Measurements from ENCODE around the gene ENAM.

Gene ENAM

DNA sequence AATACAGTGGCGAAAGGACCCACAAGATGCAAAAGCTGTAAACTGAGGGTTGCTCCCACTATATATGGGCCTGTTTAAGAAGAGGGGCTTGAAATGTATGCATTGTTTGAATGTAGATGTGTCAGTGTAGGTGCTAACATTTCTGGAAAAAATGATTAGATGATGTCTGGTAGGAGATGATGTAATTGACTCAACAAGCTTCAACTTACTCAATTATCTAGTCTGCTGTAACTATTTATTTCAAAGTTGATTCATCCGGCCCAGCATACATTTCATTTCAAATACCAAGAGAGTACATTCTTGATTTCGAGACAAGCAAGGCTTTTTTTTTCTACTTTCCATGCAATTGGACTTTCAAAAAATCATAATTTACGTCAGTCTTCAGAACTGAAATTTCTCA lies 9.3 kb upstream of the ENAM start:
- TF ChIP-seq, protein P1, sequence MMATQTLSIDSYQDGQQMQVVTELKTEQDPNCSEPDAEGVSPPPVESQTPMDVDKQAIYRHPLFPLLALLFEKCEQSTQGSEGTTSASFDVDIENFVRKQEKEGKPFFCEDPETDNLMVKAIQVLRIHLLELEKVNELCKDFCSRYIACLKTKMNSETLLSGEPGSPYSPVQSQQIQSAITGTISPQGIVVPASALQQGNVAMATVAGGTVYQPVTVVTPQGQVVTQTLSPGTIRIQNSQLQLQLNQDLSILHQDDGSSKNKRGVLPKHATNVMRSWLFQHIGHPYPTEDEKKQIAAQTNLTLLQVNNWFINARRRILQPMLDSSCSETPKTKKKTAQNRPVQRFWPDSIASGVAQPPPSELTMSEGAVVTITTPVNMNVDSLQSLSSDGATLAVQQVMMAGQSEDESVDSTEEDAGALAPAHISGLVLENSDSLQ (IDR thresholded peaks at IDR 0.05) = no peak
- TF ChIP-seq BHLHE40 (IDR thresholded peaks at IDR 0.05; ENCODE audit: borderline replicate concordance) (no peak), TARDBP (IDR thresholded peaks at IDR 0.05) (no peak), ZNF384 (IDR thresholded peaks at IDR 0.05) (no peak), NFRKB (IDR thresholded peaks at IDR 0.05) (no peak), ARNT (IDR thresholded peaks at IDR 0.05) (no peak), LEF1 (IDR thresholded peaks at IDR 0.05; ENCODE audit: borderline replicate concordance) (no peak), FOXK2 (IDR thresholded peaks at IDR 0.05) (no peak), HDGF (IDR thresholded peaks at IDR 0.05; ENCODE audit: borderline replicate concordance) (no peak), FOXM1 (IDR thresholded peaks at IDR 0.05; ENCODE audit: borderline replicate concordance) (no peak)
- CTCF ChIA-PET = no interaction called here
- POLR2A ChIA-PET = no interaction called here
- DNase-seq (ENCODE audit: extremely low spot score) = no peak

DNA sequence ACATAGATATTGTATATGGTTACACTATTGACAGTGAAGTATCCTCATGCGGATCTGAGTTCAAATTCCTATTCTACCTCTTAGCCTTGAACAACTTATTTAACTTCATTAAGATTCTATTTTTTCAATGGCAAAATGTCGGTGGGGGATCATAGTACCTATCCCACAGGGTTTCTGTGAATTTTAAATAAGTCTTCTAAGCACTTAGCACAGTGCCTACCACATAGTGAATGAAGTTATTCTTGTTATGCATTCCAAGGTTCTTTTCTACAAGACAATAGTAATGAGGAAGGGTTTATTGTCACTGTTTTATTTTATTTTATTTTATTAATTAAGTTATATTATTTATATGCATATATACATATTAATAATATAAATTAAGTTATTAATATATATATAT lies 8.8 kb upstream of the ENAM start:
- DNase-seq (ENCODE audit: extremely low spot score) = no peak
- TF ChIP-seq BHLHE40 (IDR thresholded peaks at IDR 0.05; ENCODE audit: borderline replicate concordance) (no peak), SUZ12 (IDR thresholded peaks at IDR 0.05) (no peak), ZNF384 (IDR thresholded peaks at IDR 0.05) (no peak), CTBP1 (IDR thresholded peaks at IDR 0.05; ENCODE audit: borderline replicate concordance) (no peak), NFRKB (IDR thresholded peaks at IDR 0.05) (no peak), FOXA1 (IDR thresholded peaks at IDR 0.05) (no peak), SP1 (IDR thresholded peaks at IDR 0.05) (no peak), HDGF (IDR thresholded peaks at IDR 0.05; ENCODE audit: borderline replicate concordance) (no peak), LEF1 (IDR thresholded peaks at IDR 0.05; ENCODE audit: borderline replicate concordance) (no peak), ARNT (IDR thresholded peaks at IDR 0.05) (no peak), ELF4 (IDR thresholded peaks at IDR 0.05) (no peak), FOXM1 (IDR thresholded peaks at IDR 0.05; ENCODE audit: borderline replicate concordance) (no peak), FOXK2 (IDR thresholded peaks at IDR 0.05) (no peak), L3MBTL2 (conservative IDR thresholded peaks at IDR 0.05) (no peak), TARDBP (IDR thresholded peaks at IDR 0.05) (no peak)
- TF ChIP-seq, protein P1 (IDR thresholded peaks at IDR 0.05) = no peak
- ChIA-PET POLR2A (no interaction called here), CTCF (no interaction called here)

DNA sequence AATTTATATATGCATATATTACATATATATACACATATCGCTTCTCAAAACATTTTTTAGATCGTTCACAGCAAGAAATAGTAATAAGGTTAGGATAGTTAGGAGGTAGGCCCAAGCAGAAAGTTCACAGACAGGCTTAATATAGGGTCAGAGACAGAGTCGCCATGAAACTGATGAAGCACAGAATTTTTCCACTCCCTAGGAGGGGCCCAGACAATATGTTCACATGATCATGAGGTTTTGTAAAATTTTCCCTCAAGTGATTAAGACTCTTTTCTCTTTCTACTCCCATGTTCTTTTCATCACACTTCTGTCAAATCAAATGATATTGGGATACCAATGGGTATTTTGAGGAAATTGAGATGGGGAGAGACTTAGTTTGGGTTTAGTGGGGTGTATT lies 5.2 kb upstream of the ENAM start:
- no peak for TF ChIP-seq FOXK2 (IDR thresholded peaks at IDR 0.05)
- no peak for TF ChIP-seq ZNF384 (IDR thresholded peaks at IDR 0.05)
- no peak for TF ChIP-seq SP1 (IDR thresholded peaks at IDR 0.05)
- no peak for TF ChIP-seq NFRKB (IDR thresholded peaks at IDR 0.05)
- no peak for TF ChIP-seq ELF4 (IDR thresholded peaks at IDR 0.05)
- TF ChIP-seq LEF1 (IDR thresholded peaks at IDR 0.05; ENCODE audit: borderline replicate concordance) = no peak
- POLR2A ChIA-PET = no interaction called here
- CTCF ChIA-PET = interaction anchor here (0.7 kb wide), 1 partner anchor 22 kb away, joined by 3 read pairs; no protein-coding TSS in a partner anchor
- DNase-seq (ENCODE audit: extremely low spot score) = no peak

DNA sequence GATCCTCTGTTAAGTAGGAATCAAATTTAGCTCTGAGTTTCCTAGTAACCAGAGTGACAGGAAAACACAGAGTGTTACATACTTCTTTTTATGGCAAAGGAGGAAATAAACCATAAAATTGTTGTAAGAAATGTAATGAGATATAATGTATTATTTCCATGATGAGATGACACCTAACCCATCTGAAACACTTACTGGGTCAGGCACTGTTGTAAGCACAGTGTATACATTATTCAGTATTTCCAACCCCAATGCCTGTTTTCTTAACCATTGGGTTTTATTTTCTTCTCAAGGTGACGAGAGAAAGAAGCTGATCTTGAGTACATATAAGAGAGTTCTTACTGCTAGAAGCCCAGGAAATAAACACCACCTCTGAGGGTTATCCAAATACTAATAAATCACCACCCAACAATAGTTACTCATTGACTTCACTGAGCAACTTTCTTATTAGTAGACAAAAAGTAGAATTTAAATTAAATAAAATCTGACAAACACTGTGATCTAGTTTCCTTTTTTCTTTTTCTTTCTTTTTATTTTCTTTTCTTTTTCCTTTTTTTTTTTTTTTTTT lies 4.2 kb upstream of the ENAM start:
- CTCF ChIA-PET = interaction anchor here (0.7 kb wide), 1 partner anchor 23 kb away, joined by 3 read pairs; no protein-coding TSS in a partner anchor
- DNase-seq (ENCODE audit: extremely low spot score) = no peak
- TF ChIP-seq ARNT (IDR thresholded peaks at IDR 0.05) = no peak
- TF ChIP-seq SUZ12 (IDR thresholded peaks at IDR 0.05) = no peak
- TF ChIP-seq, protein P1 (IDR thresholded peaks at IDR 0.05) = no peak
- TF ChIP-seq TARDBP (IDR thresholded peaks at IDR 0.05) = no peak
- TF ChIP-seq LEF1 (IDR thresholded peaks at IDR 0.05; ENCODE audit: borderline replicate concordance) = no peak
- TF ChIP-seq NFRKB (IDR thresholded peaks at IDR 0.05) = no peak
- TF ChIP-seq FOXA1 (IDR thresholded peaks at IDR 0.05) = no peak
- POLR2A ChIA-PET = no interaction called here

DNA sequence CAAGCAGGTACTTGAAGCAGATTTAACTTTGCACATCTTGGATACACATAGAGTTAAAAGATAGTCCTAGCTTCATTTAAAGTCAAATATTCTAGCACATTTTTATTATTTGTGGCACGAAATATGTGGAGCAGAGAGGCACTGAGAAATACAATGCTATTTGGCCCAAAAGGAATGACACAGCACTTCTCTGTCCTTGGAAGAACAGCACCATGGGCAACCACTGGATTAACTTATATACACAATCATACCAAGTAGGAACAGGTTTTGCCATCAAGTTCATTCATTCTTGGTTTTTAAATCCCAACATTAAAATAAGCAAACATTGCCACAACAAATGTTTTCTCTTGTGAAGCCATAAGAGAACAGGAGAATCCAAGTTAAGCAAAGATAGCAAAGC lies 924 bp upstream of the ENAM start:
- ChIA-PET CTCF (no interaction called here), POLR2A (no interaction called here)
- no peak for DNase-seq (ENCODE audit: extremely low spot score)
- TF ChIP-seq NFRKB (IDR thresholded peaks at IDR 0.05) = no peak
- no peak for TF ChIP-seq SP1 (IDR thresholded peaks at IDR 0.05)
- no peak for TF ChIP-seq LEF1 (IDR thresholded peaks at IDR 0.05; ENCODE audit: borderline replicate concordance)
- no peak for TF ChIP-seq FOXM1 (IDR thresholded peaks at IDR 0.05; ENCODE audit: borderline replicate concordance)
- no peak for TF ChIP-seq CTBP1 (IDR thresholded peaks at IDR 0.05; ENCODE audit: borderline replicate concordance)
- TF ChIP-seq SUZ12 (IDR thresholded peaks at IDR 0.05) = no peak
- TF ChIP-seq, protein P1 (IDR thresholded peaks at IDR 0.05) = no peak
- no peak for TF ChIP-seq ARNT (IDR thresholded peaks at IDR 0.05)
- no peak for TF ChIP-seq FOXK2 (IDR thresholded peaks at IDR 0.05)
- TF ChIP-seq HDGF (IDR thresholded peaks at IDR 0.05; ENCODE audit: borderline replicate concordance) = no peak
- TF ChIP-seq BHLHE40 (IDR thresholded peaks at IDR 0.05; ENCODE audit: borderline replicate concordance) = no peak
- no peak for TF ChIP-seq TARDBP (IDR thresholded peaks at IDR 0.05)
- no peak for TF ChIP-seq ELF4 (IDR thresholded peaks at IDR 0.05)
- no peak for TF ChIP-seq L3MBTL2 (conservative IDR thresholded peaks at IDR 0.05)
- TF ChIP-seq FOXA1 (IDR thresholded peaks at IDR 0.05) = no peak

Data from HEK293T (cell line).